GM10266 (cell line): Measurements from ENCODE around the gene HDAC11.

Experiments used
- DNase-seq: peaks from one replicate; pipeline ENCODE4 v3.0.0; 2012; ENCODE audit errors: extremely low spot score
- CTCF ChIP-seq: IDR thresholded peaks from 2 replicates; pipeline ENCODE4 v1.5.1; 2012; ENCODE audit warnings: mild to moderate bottlenecking, low read depth; ENCODE audit not compliant: control insufficient read depth, insufficient read depth; ENCODE audit errors: missing control alignments

Gene HDAC11

GRCh38 chr3:13472286-13472685, 7.8 kb upstream of the HDAC11 start:
- no peak for TF ChIP-seq CTCF
- no peak for DNase-seq

- no peak for TF ChIP-seq CTCF
- no peak for DNase-seq
These were observed 7.1 kb upstream of the HDAC11 start for GRCh38 chr3:13473020-13473419.

GRCh38 chr3:13474021-13474420, 6.1 kb upstream of the HDAC11 start:
- no peak for TF ChIP-seq CTCF
- no peak for DNase-seq

- no peak for DNase-seq
- TF ChIP-seq CTCF = no peak
These were observed 5.3 kb upstream of the HDAC11 start for GRCh38 chr3:13474776-13475303.

DNA sequence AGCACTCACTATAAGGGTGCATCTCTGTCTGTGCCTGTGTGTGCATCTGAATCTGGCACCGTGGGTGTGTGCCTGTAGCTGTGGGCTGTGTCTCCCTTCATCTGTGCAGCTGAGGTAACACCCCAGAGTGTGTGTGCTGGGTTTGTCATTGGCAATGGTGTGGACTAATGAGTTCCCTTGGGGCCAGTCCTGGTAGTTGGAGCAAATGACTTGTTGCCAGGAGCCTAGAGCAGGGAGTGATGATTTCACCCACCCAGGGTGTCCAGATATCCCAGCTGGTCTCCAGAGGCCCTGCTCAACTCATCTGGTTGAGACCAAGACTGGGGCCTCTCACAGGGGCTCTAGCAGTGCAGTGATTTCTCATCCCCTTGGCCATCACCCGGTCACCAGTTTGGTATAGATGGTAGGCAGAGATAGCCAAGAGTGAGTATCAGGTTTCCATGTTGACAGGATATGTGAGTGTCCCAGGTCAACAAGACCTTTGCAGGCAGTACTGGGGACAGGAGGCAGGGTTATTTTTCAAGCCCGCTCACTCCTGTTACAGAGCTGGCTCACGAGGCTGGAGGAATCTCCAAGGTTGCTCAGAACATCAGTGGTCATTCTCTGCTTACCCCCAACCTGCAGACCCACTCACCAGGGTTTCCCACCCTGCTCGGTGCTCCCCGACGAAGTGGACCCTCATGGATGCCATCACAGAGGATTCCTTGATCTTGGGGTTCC, 4.1 kb upstream of the HDAC11 start:
- no peak for TF ChIP-seq CTCF
- DNase-seq = no peak

- DNase-seq = no peak
- no peak for TF ChIP-seq CTCF
These were observed 2.2 kb upstream of the HDAC11 start for GRCh38 chr3:13477943-13478342.

DNA sequence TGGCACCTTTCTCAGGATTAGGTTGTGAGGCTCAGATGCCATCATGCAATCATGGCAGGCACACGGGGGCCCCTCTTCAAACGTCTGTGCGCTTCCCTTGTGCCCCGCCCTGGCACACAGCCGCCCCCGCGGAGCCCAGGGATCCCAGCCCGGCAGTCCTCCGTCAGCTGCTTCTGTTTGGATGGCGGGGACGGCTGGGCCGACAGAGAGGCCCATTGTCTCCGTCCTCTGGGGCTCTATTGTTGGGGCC, 849 bp upstream of the HDAC11 start:
- DNase-seq = no peak
- TF ChIP-seq CTCF = no peak
